NT2/D1 (cell line): Measurements from ENCODE around the gene ATXN7.

ENCODE experiments used
- SUZ12 ChIP-seq: IDR thresholded peaks from 2 replicates; pipeline ENCODE4 v1.6.1; 2011; ENCODE audit not compliant: insufficient read length, insufficient read depth; ENCODE audit errors: extremely low read depth
- YY1 ChIP-seq: IDR thresholded peaks from 2 replicates; pipeline ENCODE4 v1.6.1; 2011; ENCODE audit not compliant: insufficient read length, insufficient read depth
- ZNF274 ChIP-seq: IDR thresholded peaks from 2 replicates; pipeline ENCODE4 v1.6.1; 2011; ENCODE audit warnings: mild to moderate bottlenecking, low read depth, low read length

GRCh38 chr3:63878394-63879060, 14.9 kb downstream of the ATXN7 start:
- TF ChIP-seq SUZ12 (no peak), YY1 (no peak), ZNF274 (no peak)
